Ishikawa (cell line): ENCODE measurements around the gene ZNF454.

ENCODE experiments used
- CREB1 ChIP-seq: IDR thresholded peaks from 2 replicates; pipeline ENCODE4 v1.6.1; 2012; ENCODE audit warnings: low read depth
- TCF12 ChIP-seq: IDR thresholded peaks from 2 replicates; pipeline ENCODE4 v1.6.1; 2012; ENCODE audit warnings: low read depth
- ZBTB7A ChIP-seq: IDR thresholded peaks from 2 replicates; pipeline ENCODE4 v1.6.1; 2012; ENCODE audit warnings: low read depth
- TF ChIP-seq, protein P1 (sequence below): IDR thresholded peaks from 2 replicates; pipeline ENCODE4 v1.6.1; 2012

DNA sequence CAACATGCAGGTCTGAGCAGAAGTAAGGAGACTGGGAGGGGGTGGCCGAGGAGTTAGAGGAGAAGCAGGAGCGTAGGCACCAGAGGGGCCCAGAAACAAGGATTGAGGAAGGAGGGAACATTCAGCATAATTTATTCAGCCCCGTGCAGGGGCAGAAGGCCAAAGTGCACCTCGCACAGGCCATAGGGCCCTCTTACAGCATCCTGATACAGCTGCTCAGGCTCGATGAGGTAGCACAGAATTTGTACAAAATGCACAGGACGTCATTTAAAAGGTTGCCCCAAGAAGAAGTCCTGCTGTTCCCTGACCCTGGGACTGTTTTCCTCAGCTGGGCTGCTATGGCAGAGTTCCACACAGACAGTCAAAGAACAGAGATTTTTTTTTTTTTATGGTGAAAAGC is 56.2 kb downstream of the ZNF454 start:
- no peak for TF ChIP-seq TCF12
- TF ChIP-seq ZBTB7A = no peak
- TF ChIP-seq, protein P1, sequence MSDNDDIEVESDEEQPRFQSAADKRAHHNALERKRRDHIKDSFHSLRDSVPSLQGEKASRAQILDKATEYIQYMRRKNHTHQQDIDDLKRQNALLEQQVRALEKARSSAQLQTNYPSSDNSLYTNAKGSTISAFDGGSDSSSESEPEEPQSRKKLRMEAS = no peak
- no peak for TF ChIP-seq CREB1
